Breast epithelium (tissue), 3 donors: ENCODE measurements around the gene ZNF330.
"Not testable (repeated sequence)": the region's sequence is repeated elsewhere in the genome, so short reads cannot be mapped to it uniquely, and the experiment has no call there.

ENCODE experiments used
- CTCF ChIP-seq, 3 donors: fragments of 450-650 bp; IDR thresholded peaks; one replicate each; pipeline ENCODE4 v1.5.1; 2016 to 2017; ENCODE audit warnings: antibody characterized with exemption in 3 of 3, mild to moderate bottlenecking in 3 of 3, moderate library complexity in 3 of 3
- POLR2A ChIP-seq: fragments of 450-650 bp; IDR thresholded peaks from one replicate; pipeline ENCODE4 v1.6.1; 2016; ENCODE audit warnings: antibody characterized with exemption, mild to moderate bottlenecking, moderate library complexity
- POLR2AphosphoS5 ChIP-seq, 3 donors: sonication (generic); formaldehyde crosslinking; IDR thresholded peaks; one replicate each; pipeline ENCODE4 v1.6.1; 2017; ENCODE audit warnings: antibody characterized with exemption in 3 of 3

GRCh38 chr4:141227280-141227679, 6.6 kb downstream of the ZNF330 start:
- not testable (repeated sequence) for TF ChIP-seq POLR2AphosphoS5 (IDR thresholded peaks at IDR 0.05); CTCF (IDR thresholded peaks at IDR 0.05); POLR2A
